Adipose tissue (tissue), 3 donors: Measurements from ENCODE around the gene UBE2K. TPM values are rescaled to one million over a fixed set of nuclear protein-coding genes. Genes with fewer than 3 reads are reported as not detected.
"Not testable (repeated sequence)": the region's sequence is repeated elsewhere in the genome, so short reads cannot be mapped to it uniquely, and the experiment has no call there.

Experiments used
- H3K27ac ChIP-seq: one replicate; pipeline ENCODE4 v1.5.1; 2013; ENCODE audit warnings: low read depth, low read length
- WGBS, 3 donors: extraction: QIAGEN DNeasy Blood & Tissue Kit; methylation state at CpG; one replicate each; pipeline ENCODE4 v1.1.7; 2013; 5-methylcytosine and 5-hydroxymethylcytosine counted together
- polyA plus RNA-seq, 3 donors: library from polyadenylated mRNA; stranded (reverse); fragments of 200-250 nt; gene quantifications; one replicate each; pipeline ENCODE4 v1.2.3, GENCODE V29; 2013
- donor health status: healthy with polysubstance abuse.
- donor health status: Bipolar disorder and iron deficiency.
- donor health status: healthy.

Gene UBE2K
- polyA plus RNA-seq, 3 donors: 14.0 to 39.7 (median 26.2) TPM

GRCh38 chr4:39717743-39718142 lies 19.8 kb downstream of the UBE2K start:
- 60 to 87% (median 74%) methylated on average over 13 to 16 of the region's 19 CpGs for WGBS, 3 donors
- not testable (repeated sequence) for H3K27ac ChIP-seq

DNA sequence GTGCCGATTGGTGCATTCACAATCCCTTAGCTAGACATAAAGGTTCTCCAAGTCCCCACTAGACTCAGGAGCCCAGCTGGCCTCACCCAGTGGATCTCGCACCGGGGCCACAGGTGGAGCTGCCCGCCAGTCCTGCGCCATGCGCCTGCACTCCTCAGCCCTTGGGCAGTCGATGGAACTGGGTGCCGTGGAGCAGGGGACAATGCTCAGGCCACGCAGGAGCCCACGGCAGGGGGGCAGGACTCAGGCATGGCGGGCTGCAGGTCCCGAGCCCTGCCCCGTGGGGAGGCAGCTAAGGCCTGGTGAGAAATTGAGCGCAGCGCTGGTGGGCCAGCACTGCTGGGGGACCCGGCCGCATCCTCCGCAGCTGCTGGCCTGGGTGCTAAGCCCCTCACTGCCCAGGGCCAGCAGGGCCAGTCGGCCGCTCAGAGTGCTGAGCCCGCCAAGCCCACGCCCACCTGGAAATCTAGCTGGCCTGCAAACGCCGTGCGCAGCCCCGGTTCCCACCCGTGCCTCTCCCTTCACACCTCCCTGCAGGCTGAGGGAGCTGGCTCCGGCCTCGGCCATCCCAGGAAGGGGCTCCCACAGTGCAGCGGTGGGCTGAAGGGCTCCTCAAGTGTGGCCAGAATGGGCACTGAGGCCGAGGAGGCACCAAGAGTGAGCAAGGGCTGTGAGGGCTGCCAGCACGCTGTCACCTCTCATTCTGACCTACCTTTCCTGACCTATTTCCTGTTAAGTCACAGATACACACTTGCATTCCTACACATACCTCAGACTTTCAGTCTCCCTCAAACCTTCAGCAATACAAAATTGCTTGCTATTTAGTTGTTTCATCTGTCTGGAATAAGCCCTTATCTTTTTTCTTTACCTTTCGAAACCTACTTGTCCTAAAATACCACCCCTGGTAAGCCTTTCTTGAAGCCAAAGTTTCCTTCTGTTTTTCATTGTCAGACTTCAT lies 20.7 kb downstream of the UBE2K start:
- 87 to 94% (median 94%) methylated on average over 26 to 33 of the region's 33 CpGs for WGBS, 3 donors
- no peak overlapping the region for H3K27ac ChIP-seq

DNA sequence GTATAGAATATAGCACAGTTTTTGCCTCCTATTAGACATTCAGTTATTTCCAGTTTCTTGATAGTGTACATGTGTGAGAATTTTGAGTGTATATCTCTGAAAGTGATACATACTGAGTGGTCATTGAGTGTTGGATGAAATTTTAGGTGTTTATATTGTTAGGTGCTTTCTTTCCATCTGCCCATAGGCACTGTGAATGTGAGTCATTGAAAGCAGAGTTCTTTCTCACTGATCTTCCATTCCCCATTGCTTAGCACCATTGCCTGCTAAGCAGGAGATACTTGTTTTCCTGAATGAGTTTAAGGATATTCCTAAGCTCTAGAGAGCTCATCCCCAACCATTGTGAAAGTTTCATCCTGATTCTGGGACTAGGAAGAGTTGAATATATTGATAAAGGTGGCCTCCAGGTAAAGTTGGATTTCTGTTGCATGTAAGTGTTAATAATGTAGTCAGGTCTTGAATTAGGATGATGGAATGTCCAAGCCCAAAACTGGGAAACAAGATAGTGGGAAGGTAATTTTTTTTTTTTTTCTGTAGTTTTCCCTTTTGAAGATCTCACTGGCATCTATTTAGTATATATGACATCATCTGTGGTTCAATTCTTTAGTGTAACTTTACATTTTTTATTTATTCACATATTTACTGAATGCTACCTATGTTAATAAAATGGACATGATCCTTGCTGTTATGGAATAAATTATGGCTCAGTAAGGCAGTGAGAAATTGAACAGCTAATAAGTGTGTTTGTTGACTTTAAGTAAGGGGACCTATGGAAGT lies 22.1 kb downstream of the UBE2K start:
- H3K27ac ChIP-seq: no peak overlapping the region

- WGBS, 3 donors: 95 to 97% (median 96%) methylated on average over 6 of the region's 6 CpGs
- H3K27ac ChIP-seq: not testable (repeated sequence)
Measured at GRCh38 chr4:39721273-39721672, 23.3 kb downstream of the UBE2K start.

- 49 to 66% (median 59%) methylated on average over 7 of the region's 7 CpGs for WGBS, 3 donors
- no peak overlapping the region for H3K27ac ChIP-seq
Measured at GRCh38 chr4:39721788-39722187, 23.9 kb downstream of the UBE2K start.

DNA sequence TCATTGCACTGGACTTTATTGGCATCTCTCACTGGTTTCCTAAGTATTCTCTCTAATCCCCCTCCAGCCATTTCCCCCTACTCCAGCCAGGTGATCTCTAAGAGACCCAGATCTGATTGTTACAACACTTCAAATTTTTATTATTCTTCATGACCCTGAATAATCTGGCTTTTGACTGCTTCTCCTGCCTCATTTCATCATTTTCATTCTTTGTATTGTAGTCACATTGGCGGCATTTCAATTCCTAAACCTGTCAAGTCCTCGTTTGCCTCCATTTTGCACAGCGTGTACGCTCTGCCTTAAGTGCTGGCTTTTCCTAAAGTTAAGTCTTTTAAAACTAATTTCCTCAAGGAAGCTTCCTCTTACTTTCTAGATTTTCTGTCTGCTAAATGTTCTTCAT lies 31.6 kb downstream of the UBE2K start:
- whole genome bisulfite sequencing, 3 donors: 80 to 85% (median 82%) methylated on average over 4 of the region's 4 CpGs
- H3K27ac ChIP-seq: no peak overlapping the region

GRCh38 chr4:39730072-39730471 lies 32.1 kb downstream of the UBE2K start:
- WGBS, 3 donors: 66 to 74% (median 71%) methylated on average over 3 of the region's 3 CpGs
- no peak overlapping the region for H3K27ac ChIP-seq

- no peak overlapping the region for H3K27ac ChIP-seq
- 93 to 98% (median 94%) methylated on average over 2 of the region's 2 CpGs for WGBS, 3 donors
Measured at GRCh38 chr4:39731908-39732307, 34.0 kb downstream of the UBE2K start.

GRCh38 chr4:39732728-39733127 lies 34.8 kb downstream of the UBE2K start:
- no peak overlapping the region for H3K27ac ChIP-seq
- 91 to 95% (median 92%) methylated on average over 3 of the region's 3 CpGs for WGBS, 3 donors

GRCh38 chr4:39739591-39739990 lies 41.7 kb downstream of the UBE2K start:
- WGBS, 3 donors: 94 to 96% (median 96%) methylated on average over 10 of the region's 10 CpGs
- H3K27ac ChIP-seq: not testable (repeated sequence)

DNA sequence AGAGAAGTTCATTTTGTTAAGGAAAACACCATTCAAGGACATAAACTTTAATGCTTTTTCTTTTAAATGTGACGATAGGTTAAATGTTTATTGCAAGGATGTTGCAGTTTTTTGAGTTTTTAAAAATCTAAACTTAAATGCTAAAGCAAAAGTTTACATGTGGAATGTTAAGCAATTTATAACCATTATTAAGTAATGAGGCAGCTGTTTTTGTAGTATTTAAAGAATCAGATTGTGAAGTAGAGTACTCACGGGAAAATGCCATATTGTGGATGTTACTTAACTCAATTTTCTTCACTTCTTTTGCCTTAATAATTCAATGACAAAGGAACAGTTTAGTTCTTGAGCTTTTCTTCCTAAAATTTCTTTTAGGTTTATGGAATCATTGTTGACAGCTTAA lies 43.5 kb downstream of the UBE2K start:
- 73 to 85% (median 76%) methylated on average over 2 of the region's 2 CpGs for WGBS, 3 donors
- no peak overlapping the region for H3K27ac ChIP-seq

GRCh38 chr4:39745920-39746319 lies 48.0 kb downstream of the UBE2K start:
- WGBS, 3 donors: 71 to 92% (median 88%) methylated on average over 1 of the region's 1 CpG
- H3K27ac ChIP-seq: no peak overlapping the region

DNA sequence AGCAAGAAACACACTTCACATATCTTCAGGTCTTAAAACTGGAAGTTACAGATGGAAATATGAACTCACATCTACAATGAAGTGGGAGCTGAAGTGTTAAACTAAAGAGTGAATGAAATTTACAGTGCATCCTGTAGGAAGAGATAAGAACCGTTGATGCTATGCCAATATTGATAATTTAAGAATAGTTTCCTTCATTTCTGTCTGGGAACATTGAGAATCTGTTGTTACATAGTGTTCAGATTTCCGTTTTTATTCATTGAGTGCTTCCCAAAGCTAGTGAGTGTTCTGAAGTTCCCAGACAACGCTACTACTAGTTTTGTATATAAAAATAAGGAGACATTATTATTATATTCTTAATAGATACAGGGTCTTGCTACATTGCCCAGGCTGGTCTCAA lies 52.3 kb downstream of the UBE2K start:
- H3K27ac ChIP-seq: no peak overlapping the region
- 52 to 65% (median 61%) methylated on average over 3 of the region's 3 CpGs for WGBS, 3 donors

DNA sequence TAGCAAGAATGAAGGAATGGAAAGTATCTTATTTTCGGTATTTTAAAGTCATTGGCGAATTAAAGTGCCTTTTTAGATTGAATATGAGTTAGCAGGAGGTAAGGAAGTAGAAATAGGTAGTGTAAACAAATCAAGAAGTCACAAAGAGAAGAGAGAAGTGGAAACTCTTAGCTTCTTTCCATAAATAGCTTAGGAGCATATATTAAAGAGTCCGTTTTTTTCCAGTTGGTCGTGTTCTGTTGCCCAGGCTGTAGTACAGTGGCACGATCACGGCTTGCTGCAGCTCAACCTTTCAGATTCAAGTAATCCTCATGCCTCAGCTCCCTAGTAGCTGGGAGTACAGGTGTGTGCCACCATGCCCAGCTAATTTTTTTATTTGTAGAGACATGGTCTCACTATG lies 56.4 kb downstream of the UBE2K start:
- 85 to 91% (median 90%) methylated on average over 6 of the region's 6 CpGs for WGBS, 3 donors
- no peak overlapping the region for H3K27ac ChIP-seq

DNA sequence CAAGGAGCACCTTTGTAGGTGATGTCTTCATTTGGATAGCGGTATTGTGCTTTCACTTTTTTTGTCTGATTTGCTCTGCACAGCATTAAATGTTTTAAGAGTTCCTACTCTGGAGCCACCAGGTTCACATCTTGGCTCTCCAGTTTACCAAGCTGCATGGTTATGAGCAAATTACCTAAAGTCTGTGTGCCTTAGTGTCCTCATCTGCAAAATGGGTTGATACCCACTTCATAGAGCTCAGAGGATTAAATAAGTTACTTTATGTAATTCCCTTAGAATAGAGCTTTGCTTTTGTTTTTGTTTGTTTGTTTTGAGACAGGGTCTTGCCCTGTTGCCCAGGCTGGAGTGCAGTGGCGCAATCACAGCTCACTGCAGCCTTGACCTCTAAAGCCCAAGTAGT lies 58.2 kb downstream of the UBE2K start:
- 97 to 100% (median 100%) methylated on average over 2 of the region's 2 CpGs for WGBS, 3 donors
- H3K27ac ChIP-seq: no peak overlapping the region

- WGBS, 3 donors: 95 to 97% (median 95%) methylated on average over 6 of the region's 6 CpGs
- no peak overlapping the region for H3K27ac ChIP-seq
Measured at GRCh38 chr4:39758176-39758575, 60.2 kb downstream of the UBE2K start.

GRCh38 chr4:39759569-39759968 lies 61.6 kb downstream of the UBE2K start:
- H3K27ac ChIP-seq: no peak overlapping the region
- 90 to 96% (median 95%) methylated on average over 4 of the region's 4 CpGs for WGBS, 3 donors

GRCh38 chr4:39761005-39761667 lies 63.2 kb downstream of the UBE2K start:
- WGBS, 3 donors: 81 to 98% (median 93%) methylated on average over 4 of the region's 4 CpGs
- H3K27ac ChIP-seq: no peak overlapping the region
